ENCODE measurements around the gene PRH1. TPM values are rescaled to one million over a fixed set of nuclear protein-coding genes. Genes with fewer than 3 reads are reported as not detected.
A peak's percentile ranks its signal among the peaks of the same experiment; 100 is the strongest.

Gene PRH1
- total and polyA plus RNA-seq, 8 donors, result 10.6 to 17.2 (median 14.8) TPM

DNA sequence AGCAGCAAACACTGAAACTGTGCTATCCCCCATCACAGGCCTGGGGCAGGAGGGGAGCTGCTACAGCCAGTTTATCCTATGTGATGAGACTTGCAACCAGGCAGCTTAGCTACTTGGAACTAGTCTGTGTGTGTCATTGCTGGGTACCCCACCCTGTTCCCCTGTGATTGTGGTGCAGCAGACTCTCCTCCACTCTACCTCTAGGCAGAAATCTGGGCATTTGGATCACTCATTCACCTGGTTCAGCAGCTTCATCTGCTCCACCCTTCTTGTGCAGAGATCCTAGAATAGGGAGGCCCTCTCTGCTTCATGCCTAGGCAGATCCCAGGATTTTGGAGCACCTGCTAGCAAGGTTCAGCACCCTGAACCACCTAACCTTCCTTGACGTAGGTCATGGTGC is 16.5 kb upstream of the PRH1 start:
- no peak overlapping the region for H3K4me3 ChIP-seq
- H3K4me1 ChIP-seq, result no peaks in the 10 kb centered on the region
- H3K36me3 ChIP-seq, result no peaks in the 10 kb centered on the region
- intact Hi-C loops (cut with DNase I), result no loop called here
- TF ChIP-seq, protein P1, sequence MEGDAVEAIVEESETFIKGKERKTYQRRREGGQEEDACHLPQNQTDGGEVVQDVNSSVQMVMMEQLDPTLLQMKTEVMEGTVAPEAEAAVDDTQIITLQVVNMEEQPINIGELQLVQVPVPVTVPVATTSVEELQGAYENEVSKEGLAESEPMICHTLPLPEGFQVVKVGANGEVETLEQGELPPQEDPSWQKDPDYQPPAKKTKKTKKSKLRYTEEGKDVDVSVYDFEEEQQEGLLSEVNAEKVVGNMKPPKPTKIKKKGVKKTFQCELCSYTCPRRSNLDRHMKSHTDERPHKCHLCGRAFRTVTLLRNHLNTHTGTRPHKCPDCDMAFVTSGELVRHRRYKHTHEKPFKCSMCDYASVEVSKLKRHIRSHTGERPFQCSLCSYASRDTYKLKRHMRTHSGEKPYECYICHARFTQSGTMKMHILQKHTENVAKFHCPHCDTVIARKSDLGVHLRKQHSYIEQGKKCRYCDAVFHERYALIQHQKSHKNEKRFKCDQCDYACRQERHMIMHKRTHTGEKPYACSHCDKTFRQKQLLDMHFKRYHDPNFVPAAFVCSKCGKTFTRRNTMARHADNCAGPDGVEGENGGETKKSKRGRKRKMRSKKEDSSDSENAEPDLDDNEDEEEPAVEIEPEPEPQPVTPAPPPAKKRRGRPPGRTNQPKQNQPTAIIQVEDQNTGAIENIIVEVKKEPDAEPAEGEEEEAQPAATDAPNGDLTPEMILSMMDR (IDR thresholded peaks at IDR 0.05), result no peak
- peaks cover 6 to 39% of the 10 kb centered on the region in 2 donors for H3K9me3 ChIP-seq
- ATAC-seq (no peak), DNase-seq (no peak)
- H3K27ac ChIP-seq, result no peak overlapping the region
- H3K27me3 ChIP-seq, result no peaks in the 10 kb centered on the region

DNA sequence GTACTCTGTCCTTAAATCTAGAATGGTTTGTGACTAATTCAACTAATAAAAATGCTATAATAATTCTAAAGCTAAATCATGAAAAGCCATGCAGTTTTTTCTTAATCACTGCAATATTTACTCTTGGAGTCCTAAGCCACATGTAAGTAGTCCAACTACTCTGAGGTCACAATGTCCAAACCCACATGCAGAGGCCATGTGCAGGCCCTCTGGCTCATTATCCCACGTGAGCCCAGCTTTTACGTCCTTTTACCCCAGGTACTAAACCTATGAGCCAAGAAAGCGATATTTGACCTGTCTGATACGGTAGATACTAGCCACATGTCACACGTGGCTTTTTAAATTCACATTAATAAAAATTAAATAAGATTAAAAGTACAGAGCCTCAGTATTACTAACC is 12.8 kb upstream of the PRH1 start:
- no peak overlapping the region for H3K4me3 ChIP-seq
- H3K27me3 ChIP-seq, result no peaks in the 10 kb centered on the region
- H3K9me3 ChIP-seq, result peaks cover 0 to 3% of the 10 kb centered on the region in 2 donors
- no peak for ATAC-seq
- H3K36me3 ChIP-seq, result no peaks in the 10 kb centered on the region
- intact Hi-C loops (cut with DNase I), result no loop called here
- H3K4me1 ChIP-seq, result no peaks in the 10 kb centered on the region
- no peak for DNase-seq
- TF ChIP-seq, protein P1 (IDR thresholded peaks at IDR 0.05), result no peak
- no peak overlapping the region for H3K27ac ChIP-seq

DNA sequence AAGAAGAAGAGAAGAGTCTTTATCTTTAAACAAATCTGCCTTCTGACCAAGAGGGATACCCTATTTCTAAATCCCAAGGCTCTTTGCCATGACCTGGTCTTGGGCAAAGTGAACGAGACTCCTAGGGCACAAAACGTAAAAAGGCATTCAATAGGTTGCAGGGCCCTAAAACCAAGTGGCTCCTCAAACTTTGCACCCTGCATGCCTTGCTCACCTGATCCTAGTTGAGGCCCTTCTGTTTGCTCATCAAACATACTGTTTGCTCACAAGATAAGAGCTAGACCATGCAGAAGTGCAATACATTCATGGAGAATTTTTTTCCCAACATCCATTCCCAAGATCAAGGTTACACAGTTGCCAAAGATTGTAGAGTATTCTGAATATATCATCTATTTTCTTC is 7.9 kb upstream of the PRH1 start:
- DNase-seq, result no peak
- H3K27me3 ChIP-seq, result no peaks in the 10 kb centered on the region
- no peak overlapping the region for H3K27ac ChIP-seq
- intact Hi-C loops (cut with DNase I), result no loop called here
- no peak for ATAC-seq
- no peaks in the 10 kb centered on the region for H3K4me1 ChIP-seq
- no peaks in the 10 kb centered on the region for H3K36me3 ChIP-seq
- TF ChIP-seq, protein P1 (IDR thresholded peaks at IDR 0.05), result no peak
- H3K4me3 ChIP-seq, result no peak overlapping the region
- no peaks in the 10 kb centered on the region for H3K9me3 ChIP-seq

DNA sequence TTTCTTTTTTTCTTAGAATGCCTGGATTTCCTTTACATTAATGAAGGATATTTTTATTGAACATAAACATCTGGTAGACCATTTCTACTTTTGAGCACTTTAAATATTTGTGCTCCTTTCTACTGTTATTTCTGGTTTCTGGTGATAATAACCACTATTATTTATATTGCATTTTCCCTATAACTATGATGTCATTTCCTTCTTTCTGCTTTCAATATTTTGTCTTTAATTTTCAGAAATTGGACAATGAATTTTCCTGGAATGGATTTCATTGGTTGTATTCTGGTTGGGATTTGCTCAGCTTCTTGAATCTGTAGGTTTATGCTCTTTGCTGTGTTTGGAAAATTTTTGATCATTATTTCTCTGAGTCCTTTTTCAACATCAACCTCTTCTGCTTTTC is 5.2 kb upstream of the PRH1 start:
- H3K9me3 ChIP-seq, result no peaks in the 10 kb centered on the region
- H3K36me3 ChIP-seq, result no peaks in the 10 kb centered on the region
- H3K4me3 ChIP-seq, result no peak overlapping the region
- no peak for DNase-seq
- H3K27me3 ChIP-seq, result no peaks in the 10 kb centered on the region
- TF ChIP-seq, protein P1 (IDR thresholded peaks at IDR 0.05), result no peak
- intact Hi-C loops (cut with DNase I), result no loop called here
- no peak overlapping the region for H3K27ac ChIP-seq
- ATAC-seq, result no peak
- H3K4me1 ChIP-seq, result no peaks in the 10 kb centered on the region

DNA sequence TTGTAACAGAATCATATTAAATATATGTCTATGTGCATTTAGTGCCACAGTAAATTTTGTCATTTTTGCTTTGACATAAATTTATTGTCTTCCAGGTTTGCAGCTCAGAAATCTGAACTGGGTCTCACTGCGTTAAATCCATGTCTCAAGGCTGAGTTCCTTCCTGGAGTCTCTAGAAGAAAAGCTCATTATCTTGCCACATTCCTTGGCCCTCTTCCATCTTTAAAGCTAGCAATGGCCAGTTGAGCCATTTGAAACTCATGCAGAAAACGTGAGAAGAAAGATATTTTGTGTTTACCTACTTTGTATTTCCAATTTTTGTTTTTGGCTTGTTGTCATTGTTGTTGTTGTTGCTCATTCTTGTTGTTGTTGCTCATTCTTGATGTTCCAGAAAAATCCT is 10.7 kb downstream of the PRH1 start:
- TF ChIP-seq, protein P1 (IDR thresholded peaks at IDR 0.05), result no peak
- intact Hi-C loops (cut with DNase I), result no loop called here
- no peak overlapping the region for H3K27ac ChIP-seq
- peaks cover 0 to 4% of the 10 kb centered on the region in 2 donors for H3K9me3 ChIP-seq
- H3K4me1 ChIP-seq, result no peaks in the 10 kb centered on the region
- peak in 2 of 4 donors; percentile 11 to 22 for DNase-seq
- H3K36me3 ChIP-seq, result peaks cover 0 to 5% of the 10 kb centered on the region in 2 donors
- H3K4me3 ChIP-seq, result no peak overlapping the region
- no peak for ATAC-seq
- H3K27me3 ChIP-seq, result no peaks in the 10 kb centered on the region

Data from left lung (tissue), 10 donors.